GM23338 (cell line): Measurements from ENCODE around the gene C2CD3. TPM values are rescaled to one million over a fixed set of nuclear protein-coding genes. Genes with fewer than 3 reads are reported as not detected.

Experiments used
- ATAC-seq: fragments of 200-7000 bp; cut with Tn5 transposase; 3 replicates; pipeline ENCODE4 v1.9.1; 2020
- DNase-seq: peaks from one replicate; pipeline ENCODE4 v3.0.0-alpha.2; 2015; ENCODE audit warnings: low spot score
- H2AFZ ChIP-seq: fragments of 200-600 bp; sonication (generic); 2 replicates; pipeline ENCODE4 v1.8.0; 2016; ENCODE audit warnings: antibody characterized with exemption, mild to moderate bottlenecking, moderate library complexity
- H3F3A ChIP-seq: fragments of 200-600 bp; sonication (generic); replicated peaks from 2 replicates; pipeline ENCODE4 v1.8.0; 2017; ENCODE audit warnings: antibody characterized with exemption, mixed run types, low read depth
- H3K27ac ChIP-seq: fragments of 200-600 bp; sonication (generic); 2 replicates; pipeline ENCODE4 v1.6.1; 2016; ENCODE audit warnings: low read depth
- H3K27me3 ChIP-seq: fragments of 200-600 bp; sonication (generic); 2 replicates; pipeline ENCODE4 v1.8.0; 2016; ENCODE audit warnings: mild to moderate bottlenecking, mixed run types, moderate library complexity; ENCODE audit not compliant: insufficient read depth
- H3K36me3 ChIP-seq: fragments of 200-600 bp; sonication (generic); 2 replicates; pipeline ENCODE4 v1.8.0; 2016; ENCODE audit warnings: mild to moderate bottlenecking; ENCODE audit not compliant: insufficient read depth
- H3K4me1 ChIP-seq: fragments of 200-600 bp; sonication (generic); 2 replicates; pipeline ENCODE4 v1.8.0; 2016; ENCODE audit warnings: mild to moderate bottlenecking, moderate library complexity; ENCODE audit not compliant: insufficient read depth
- H3K4me2 ChIP-seq: fragments of 200-600 bp; sonication (generic); 2 replicates; pipeline ENCODE4 v1.7.1; 2017; ENCODE audit warnings: mixed run types
- H3K4me3 ChIP-seq: fragments of 200-600 bp; sonication (generic); 2 replicates; pipeline ENCODE4 v1.6.1; 2016; ENCODE audit warnings: mixed run types
- H3K79me2 ChIP-seq: fragments of 200-600 bp; sonication (generic); replicated peaks from 2 replicates; pipeline ENCODE4 v1.8.0; 2017; ENCODE audit warnings: mild to moderate bottlenecking; ENCODE audit not compliant: insufficient read depth
- H3K9me2 ChIP-seq: fragments of 200-600 bp; sonication (generic); 2 replicates; pipeline ENCODE4 v1.8.0; 2017; ENCODE audit not compliant: insufficient read depth
- H4K20me1 ChIP-seq: fragments of 200-600 bp; sonication (generic); replicated peaks from 2 replicates; pipeline ENCODE4 v1.8.0; 2017; ENCODE audit warnings: mild to moderate bottlenecking; ENCODE audit not compliant: insufficient read depth
- H3K27ac Mint-ChIP-seq: 2 replicates; pipeline ENCODE4 v1.8.0; 2020; ENCODE audit warnings: inconsistent platforms, mild to moderate bottlenecking, moderate library complexity, mixed read lengths
- H3K27me3 Mint-ChIP-seq: 3 replicates; pipeline ENCODE4 v1.8.0; 2022; ENCODE audit warnings: low read depth, mild to moderate bottlenecking, moderate library complexity, mixed read lengths, inconsistent platforms; ENCODE audit not compliant: insufficient read depth, poor library complexity
- H3K36me3 Mint-ChIP-seq: 3 replicates; pipeline ENCODE4 v1.8.0; 2021; ENCODE audit warnings: low read depth, mild to moderate bottlenecking, inconsistent platforms, moderate library complexity, mixed read lengths
- H3K4me1 Mint-ChIP-seq: 3 replicates; pipeline ENCODE4 v1.8.0; 2020; ENCODE audit warnings: mild to moderate bottlenecking, inconsistent platforms, mixed read lengths
- H3K4me3 Mint-ChIP-seq: 3 replicates; pipeline ENCODE4 v1.8.0; 2021; ENCODE audit warnings: moderate library complexity, mild to moderate bottlenecking, inconsistent platforms, mixed read lengths
- H3K9me3 Mint-ChIP-seq: 3 replicates; pipeline ENCODE4 v1.8.0; 2020; ENCODE audit warnings: moderate library complexity, mild to moderate bottlenecking, inconsistent platforms, mixed read lengths
- CREB1 ChIP-seq: fragments of 250-450 bp; sonication (Bioruptor Pico); IDR thresholded peaks from 2 replicates; pipeline ENCODE4 v1.5.0; 2020; ENCODE audit warnings: low read depth, mild to moderate bottlenecking, moderate library complexity
- CTCF ChIP-seq, 2 experiments: fragments of 200-600 bp in 1 of 2; sonication (generic) in 1 of 2; conservative IDR thresholded peaks; 2 replicates each; pipeline versions ENCODE4 v1.5.1 to v1.6.1; 2016 to 2017; ENCODE audit warnings: antibody characterized with exemption in 2 of 2, low read depth in 2 of 2, mild to moderate bottlenecking in 2 of 2, moderate library complexity in 1 of 2
- ETS1 ChIP-seq: IDR thresholded peaks from 2 replicates; pipeline ENCODE4 v1.6.1; 2016; ENCODE audit warnings: antibody characterized with exemption
- EZH2 ChIP-seq: fragments of 200-600 bp; sonication (generic); IDR thresholded peaks from one replicate; pipeline ENCODE4 v1.8.0; 2017; ENCODE audit warnings: antibody characterized with exemption, mild to moderate bottlenecking, low read depth; ENCODE audit not compliant: unreplicated experiment
- EZH2phosphoT487 ChIP-seq: fragments of 200-600 bp; sonication (generic); IDR thresholded peaks from one replicate; pipeline ENCODE4 v1.8.1; 2018; ENCODE audit warnings: antibody characterized with exemption; ENCODE audit not compliant: unreplicated experiment
- JUNB ChIP-seq: IDR thresholded peaks from one replicate; pipeline ENCODE4 v1.6.1; 2016; ENCODE audit warnings: antibody characterized with exemption; ENCODE audit not compliant: unreplicated experiment
- NANOG ChIP-seq: IDR thresholded peaks from 2 replicates; pipeline ENCODE4 v1.6.1; 2016; ENCODE audit warnings: antibody characterized with exemption, borderline replicate concordance
- POLR2AphosphoS5 ChIP-seq: IDR thresholded peaks from 2 replicates; pipeline ENCODE4 v1.6.1; 2016; ENCODE audit warnings: antibody characterized with exemption, low read depth
- REST ChIP-seq: IDR thresholded peaks from one replicate; pipeline ENCODE4 v1.6.1; 2018; ENCODE audit warnings: antibody characterized with exemption; ENCODE audit not compliant: unreplicated experiment
- STAT1 ChIP-seq: IDR thresholded peaks from one replicate; pipeline ENCODE4 v1.6.1; 2016; ENCODE audit warnings: antibody characterized with exemption; ENCODE audit not compliant: unreplicated experiment
- ZNF114 ChIP-seq: fragments of 250-450 bp; sonication (Bioruptor Pico); IDR thresholded peaks from 2 replicates; pipeline ENCODE4 v1.5.0; 2020; ENCODE audit warnings: mild to moderate bottlenecking, moderate library complexity
- ZNF331 ChIP-seq: fragments of 250-450 bp; sonication (Bioruptor Pico); IDR thresholded peaks from 2 replicates; pipeline ENCODE4 v1.5.0; 2020; ENCODE audit warnings: low read depth, mild to moderate bottlenecking, moderate library complexity
- ZNF462 ChIP-seq: fragments of 250-450 bp; sonication (Bioruptor Pico); IDR thresholded peaks from 2 replicates; pipeline ENCODE4 v1.5.0; 2020; ENCODE audit warnings: mild to moderate bottlenecking, moderate library complexity
- polyA plus RNA-seq: library from polyadenylated mRNA; unstranded; fragments of >200 nt; fragmentation: Nextera tagmentation; extraction: Ambion mirVana; gene quantifications from 2 replicates; pipeline ENCODE4 v1.2.1, GENCODE V29; 2016
- total RNA-seq: library from RNA; depleted of rRNA; stranded (reverse); fragments of >200 nt; shearing (Covaris generic); gene quantifications from 2 replicates; pipeline ENCODE4 v1.2.3, GENCODE V29; 2014

The C2CD3 gene
- total and polyA plus RNA-seq, 2 experiments from 2014 or later: 15.5 to 29.5 TPM

GRCh38 chr11:74009675-74010305 is 161.0 kb downstream of the C2CD3 start:
- H2AFZ ChIP-seq: no peak overlapping the region
- no peak overlapping the region for H3K4me2 ChIP-seq
- ATAC-seq (peak; percentile 9; the same call in 2 of the 3 replicates), DNase-seq (no peak)
- H3K4me3 Mint-ChIP-seq: no peak overlapping the region
- H3K9me3 Mint-ChIP-seq: no peaks in the 10 kb centered on the region
- peaks cover 7% of the 10 kb centered on the region for H3K27me3 Mint-ChIP-seq
- H3K36me3 ChIP-seq: no peaks in the 10 kb centered on the region
- H3K4me3 ChIP-seq: no peak overlapping the region
- 0 out of 2 replicates have a peak, but pooled peaks cover 5% of the 10 kb centered on the region for H3K4me1 ChIP-seq
- no peaks in the 10 kb centered on the region for H3K27me3 ChIP-seq
- no peaks in the 10 kb centered on the region for H3K79me2 ChIP-seq
- H3K27ac ChIP-seq: no peak overlapping the region
- no peaks in the 10 kb centered on the region for H4K20me1 ChIP-seq
- H3F3A ChIP-seq: no peaks in the 10 kb centered on the region
- H3K36me3 Mint-ChIP-seq: peaks cover 3% of the 10 kb centered on the region; the same call in 1 of the 3 replicates
- H3K4me1 Mint-ChIP-seq: peaks cover 17% of the 10 kb centered on the region
- no peaks in the 10 kb centered on the region for H3K9me2 ChIP-seq
- H3K27ac Mint-ChIP-seq: no peak overlapping the region
- TF ChIP-seq ETS1 (no peak), ZNF114 (CRISPR knock-in tag) (no peak), ZNF331 (CRISPR knock-in tag) (no peak), ZNF462 (no peak), JUNB (no peak), STAT1 (no peak), EZH2phosphoT487 (no peak), CTCF (conservative IDR thresholded peaks at IDR 0.05; ENCODE audit: low read depth in 2 of 2) (no peak), REST (no peak), EZH2 (no peak), CREB1 (CRISPR knock-in tag) (no peak), POLR2AphosphoS5 (no peak), NANOG (no peak)
